ENCODE results near the gene PROB1. TPM values are rescaled to one million over a fixed set of nuclear protein-coding genes. Genes with fewer than 3 reads are reported as not detected.
A peak's percentile ranks its signal among the peaks of the same experiment; 100 is the strongest.

PROB1 gene
- total and polyA plus RNA-seq, 2 of the 8 experiments (the other 6 are each of a cell fraction or from before 2014, with no cell fraction given): 0.89 to 3.1 TPM

DNA sequence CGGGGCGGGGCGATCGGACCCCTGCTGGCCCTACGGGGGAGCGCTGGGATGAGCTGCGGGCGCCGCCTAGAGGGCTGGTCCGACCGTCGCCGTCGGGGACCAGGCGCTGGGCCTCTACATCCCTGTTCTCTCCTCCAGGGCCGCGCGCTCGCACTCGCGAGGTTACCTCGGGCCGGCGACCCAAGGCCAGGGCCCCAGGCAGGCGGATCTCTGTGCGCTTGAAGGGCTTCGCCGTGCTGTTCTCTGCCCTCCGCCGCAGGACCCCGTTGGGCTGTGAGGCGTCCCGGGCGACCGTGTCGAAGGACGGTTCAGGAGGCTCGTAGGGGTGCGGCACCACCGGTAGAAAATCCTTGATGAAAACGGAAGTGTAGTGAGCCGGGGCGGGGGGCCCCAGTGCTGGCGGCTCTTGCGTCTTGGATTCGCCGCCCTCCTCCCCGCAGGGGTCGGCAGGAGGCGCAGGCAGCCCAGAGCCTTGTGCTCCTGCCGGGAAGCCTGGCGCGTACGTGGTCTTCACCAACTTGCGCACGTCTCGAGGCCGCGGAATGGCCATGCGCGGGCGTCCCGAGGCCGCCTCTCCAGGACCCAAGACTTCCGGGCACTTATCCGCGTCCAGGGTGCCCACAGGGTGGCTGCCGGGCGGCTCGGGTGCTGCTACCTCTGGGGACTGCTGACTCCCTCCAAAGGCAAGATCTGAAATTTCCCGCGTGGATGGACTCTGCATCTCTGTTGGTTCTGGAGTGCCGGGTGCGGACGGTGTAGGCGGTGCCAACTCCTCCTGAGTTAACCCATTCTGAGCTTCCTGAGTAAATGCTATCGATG lies 2.0 kb downstream of the PROB1 start:
- H3K4me2 ChIP-seq (ENCODE audit: insufficient read depth in 1 of 2, low read depth in 2 of 2, low read length in 2 of 2): peak overlapping the region; percentile 82 to 85
- H3K79me1 ChIP-seq (ENCODE audit: low read depth, low read length): no peaks in the 10 kb centered on the region; the same call in 1 of the 2 replicates
- H4K5ac ChIP-seq (ENCODE audit: insufficient read length, low read depth, low read length): peak overlapping the region; percentile 81
- 0 out of 2 replicates have a peak overlapping the region, but pooled peaks have one; percentile 77 for H2BK12ac ChIP-seq (ENCODE audit: low read depth, low read length)
- H3K4me1 ChIP-seq (replicated peaks in 1 of 4; ENCODE audit: control insufficient read depth in 3 of 4, insufficient read depth in 4 of 4, low read length in 3 of 4): peaks cover 3 to 39% (median 21%) of the 10 kb centered on the region in 4 experiments
- WGBS, 2 experiments (ENCODE audit: extremely low coverage in 1 of 2, insufficient coverage in 1 of 2, insufficient read length in 1 of 2, insufficient replicate concordance in 2 of 2, low coverage in 1 of 2, low lambda C conversion rate in 2 of 2, missing lambda C conversion rate in 1 of 2): 3% methylated on average over 71 of the region's 77 CpGs; no CpG with 5 or more reads in 1 of the 2 experiments
- H3K23ac ChIP-seq (ENCODE audit: insufficient read length): no peak overlapping the region
- peaks cover 14 to 34% (median 28%) of the 10 kb centered on the region in 4 experiments; a peak in 6 of 7 replicates for H3K27me3 ChIP-seq (replicated peaks in 1 of 4; ENCODE audit: control insufficient read depth in 3 of 4, extremely low read depth in 1 of 4, insufficient read depth in 3 of 4, low read length in 3 of 4)
- DNase-seq (ENCODE audit: low read depth in 1 of 2, low spot score in 2 of 2) (peak in 1 of 2 experiments; percentile 94), FAIRE-seq (no peak)
- peak overlapping the region; percentile 28; the same call in 1 of the 2 replicates for H2AK5ac ChIP-seq (ENCODE audit: low read depth, low read length)
- no peak overlapping the region for H3K14ac ChIP-seq (ENCODE audit: insufficient read length)
- peaks cover 27% of the 10 kb centered on the region; the same call in 1 of the 2 replicates for H3K23me2 ChIP-seq (ENCODE audit: low read depth, low read length)
- no peak overlapping the region; the same call in 1 of the 2 replicates for H2BK15ac ChIP-seq (ENCODE audit: low read length)
- H2AFZ ChIP-seq (ENCODE audit: low read length): no peak overlapping the region; the same call in 1 of the 2 replicates
- H2BK5ac ChIP-seq (ENCODE audit: low read depth, low read length): no peak overlapping the region; the same call in 1 of the 2 replicates
- H4K20me1 ChIP-seq (replicated peaks in 1 of 2; ENCODE audit: control insufficient read depth in 1 of 2, insufficient read depth in 2 of 2, low read length in 2 of 2): peaks cover 0 to 3% of the 10 kb centered on the region in 2 experiments
- no peak overlapping the region for H2BK120ac ChIP-seq (replicated peaks; ENCODE audit: low read depth, low read length)
- POLR2A ChIA-PET (ENCODE audit: partially characterized antibody): interaction anchor here (0.7 to 3.9 kb wide), 14 partner anchors 9 to 99 kb away, joined by 3 to 25 read pairs (median 4); partner anchors contain the start of genes DNAJC18, MATR3 and PAIP2
- H3K4me3 ChIP-seq (ENCODE audit: extremely low read depth in 1 of 4, insufficient read depth in 2 of 4, low read depth in 3 of 4, low read length in 4 of 4): peak overlapping the region; percentile 42 to 68 (median 54)
- no peak overlapping the region for H3K27ac ChIP-seq (ENCODE audit: low read depth, low read length)
- H3K18ac ChIP-seq (ENCODE audit: extremely low read depth, low read length): peak overlapping the region; percentile 94
- H3K4ac ChIP-seq (replicated peaks; ENCODE audit: insufficient read length, low read depth, low read length): no peak overlapping the region
- peak overlapping the region; percentile 91 for H4K8ac ChIP-seq (ENCODE audit: extremely low read depth, insufficient read depth, low read length)
- peak overlapping the region; percentile 84 for H4K91ac ChIP-seq (replicated peaks; ENCODE audit: insufficient read length, low read length)
- no peaks in the 10 kb centered on the region for H3K9me3 ChIP-seq (ENCODE audit: insufficient read depth in 2 of 2, low read depth in 1 of 2, low read length in 1 of 2)
- no peaks in the 10 kb centered on the region for H3K36me3 ChIP-seq (ENCODE audit: control insufficient read depth in 2 of 4, insufficient read depth in 4 of 4, low read length in 3 of 4)
- CTCF ChIA-PET (ENCODE audit: partially characterized antibody): interaction anchor here (0.5 to 3.1 kb wide), 9 partner anchors 10 to 70 kb away, joined by 3 to 16 read pairs (median 4); partner anchors contain the start of gene SPATA24
- H3K9ac ChIP-seq (replicated peaks in 1 of 4; ENCODE audit: extremely low read depth in 1 of 4, low read depth in 3 of 4, low read length in 3 of 4): peak overlapping the region in 1 of 4 experiments; percentile 58; a peak in 2 of 7 replicates
- no peak overlapping the region for H2BK20ac ChIP-seq (ENCODE audit: low read length)
- no peaks in the 10 kb centered on the region for H3K79me2 ChIP-seq (ENCODE audit: control insufficient read depth in 1 of 2, insufficient read depth in 2 of 2, low read length in 2 of 2)
- no peak overlapping the region for H3K56ac ChIP-seq (replicated peaks; ENCODE audit: insufficient read length, low read depth, low read length)
- no peak for TF ChIP-seq SP2 (IDR thresholded peaks at IDR 0.05; ENCODE audit: low read length)
- peak in 1 of 2 experiments; percentile 52; a peak in 2 of 3 replicates for TF ChIP-seq POLR2A (IDR thresholded peaks at IDR 0.05; ENCODE audit: control extremely low read depth in 1 of 2, low read depth in 2 of 2, low read length in 2 of 2)
- TF ChIP-seq NRF1 (IDR thresholded peaks at IDR 0.05; ENCODE audit: low read depth, low read length): no peak
- TF ChIP-seq PHF8 (conservative IDR thresholded peaks at IDR 0.05; ENCODE audit: low read depth, low read length): peak; percentile 44; the same call in 1 of the 2 replicates
- TF ChIP-seq TBP (IDR thresholded peaks at IDR 0.05; ENCODE audit: low read depth, low read length): no peak
- TF ChIP-seq BACH1 (IDR thresholded peaks at IDR 0.05; ENCODE audit: low read length): no peak
- peak; percentile 65 to 87 for TF ChIP-seq RAD21 (IDR thresholded peaks at IDR 0.05 in 1 of 2, conservative IDR thresholded peaks at IDR 0.05 in 1 of 2; ENCODE audit: low read depth in 2 of 2, low read length in 2 of 2)
- peak; percentile 46 for TF ChIP-seq TAF7 (optimal IDR thresholded peaks at IDR 0.05; ENCODE audit: borderline replicate concordance, low read depth, low read length)
- no peak for TF ChIP-seq KDM1A (IDR thresholded peaks at IDR 0.05; ENCODE audit: borderline replicate concordance, low read length)
- peak; percentile 64 for TF ChIP-seq TAF1 (IDR thresholded peaks at IDR 0.05; ENCODE audit: low read depth, low read length)
- TF ChIP-seq EGR1 (IDR thresholded peaks at IDR 0.05; ENCODE audit: borderline replicate concordance, low read depth, low read length): no peak
